Activated CD4-positive, alpha-beta T cell treated with anti-CD3 and anti-CD28 coated beads for 48 hours (primary cell): ENCODE data around the gene KIDINS220.
"Not testable (repeated sequence)": the region's sequence is repeated elsewhere in the genome, so short reads cannot be mapped to it uniquely, and the experiment has no call there.

Source experiments
- DNase-seq: peaks from one replicate; pipeline ENCODE4 v3.0.0-alpha.2; 2020

The KIDINS220 gene

GRCh38 chr2:8740136-8740535, 97.3 kb downstream of the KIDINS220 start:
- no peak for DNase-seq

GRCh38 chr2:8737571-8738175, 99.7 kb downstream of the KIDINS220 start:
- DNase-seq, result no peak

GRCh38 chr2:8732601-8733000, 104.8 kb downstream of the KIDINS220 start:
- no peak for DNase-seq

- DNase-seq, result no peak
Measured at GRCh38 chr2:8729939-8730338, 107.5 kb downstream of the KIDINS220 start.

- not testable (repeated sequence) for DNase-seq
Measured at GRCh38 chr2:8729101-8729500, 108.3 kb downstream of the KIDINS220 start.

GRCh38 chr2:8728305-8729015, 109.0 kb downstream of the KIDINS220 start:
- no peak for DNase-seq

- no peak for DNase-seq
Measured at GRCh38 chr2:8725838-8726237, 111.6 kb downstream of the KIDINS220 start.

- no peak for DNase-seq
Measured at GRCh38 chr2:8722986-8723385, 114.4 kb downstream of the KIDINS220 start.

- DNase-seq, result no peak
Measured at GRCh38 chr2:8721410-8721809, 116.0 kb downstream of the KIDINS220 start.

- DNase-seq, result no peak
Measured at GRCh38 chr2:8720741-8721140, 116.7 kb downstream of the KIDINS220 start.

- DNase-seq, result no peak
Measured at GRCh38 chr2:8719528-8719927, 117.9 kb downstream of the KIDINS220 start.

GRCh38 chr2:8714971-8715370, 122.4 kb downstream of the KIDINS220 start:
- no peak for DNase-seq

- DNase-seq, result no peak
Measured at GRCh38 chr2:8714283-8714682, 123.1 kb downstream of the KIDINS220 start.

GRCh38 chr2:8710951-8711350, 126.5 kb downstream of the KIDINS220 start:
- DNase-seq, result no peak

- DNase-seq, result no peak
Measured at GRCh38 chr2:8709611-8710010, 127.8 kb downstream of the KIDINS220 start.

- no peak for DNase-seq
Measured at GRCh38 chr2:8704906-8705305, 132.5 kb downstream of the KIDINS220 start.

- DNase-seq, result no peak
Measured at GRCh38 chr2:8701681-8702379, 135.6 kb downstream of the KIDINS220 start.

GRCh38 chr2:8699839-8700238, 137.6 kb downstream of the KIDINS220 start:
- no peak for DNase-seq

- DNase-seq, result no peak
Measured at GRCh38 chr2:8697190-8697589, 140.2 kb downstream of the KIDINS220 start.

- no peak for DNase-seq
Measured at GRCh38 chr2:8694737-8695136, 142.7 kb downstream of the KIDINS220 start.

GRCh38 chr2:8693157-8693821, 144.1 kb downstream of the KIDINS220 start:
- peak; percentile 69 for DNase-seq

GRCh38 chr2:8692783-8693156, 144.6 kb downstream of the KIDINS220 start:
- no peak for DNase-seq

- DNase-seq, result no peak
Measured at GRCh38 chr2:8691859-8692437, 145.5 kb downstream of the KIDINS220 start.
